A673 (cell line): Measurements from ENCODE around the gene KRTAP25-1.
A peak's percentile ranks its signal among the peaks of the same experiment; 100 is the strongest.

Experiments used
- EZH2 ChIP-seq: fragments of 200-600 bp; sonication (generic); IDR thresholded peaks from 2 replicates; pipeline ENCODE4 v1.6.1; 2017; ENCODE audit warnings: borderline replicate concordance, low read depth, mild to moderate bottlenecking, mixed read lengths, antibody characterized with exemption, low read length; ENCODE audit not compliant: poor library complexity, severe bottlenecking
- TF ChIP-seq, protein P1 (sequence below): fragments of 300-800, 200-600 bp; sonication (generic); conservative IDR thresholded peaks from 2 replicates; pipeline ENCODE4 v1.5.1; 2017; ENCODE audit warnings: low read depth, mild to moderate bottlenecking, antibody characterized with exemption, low read length, moderate library complexity, mixed read lengths

DNA sequence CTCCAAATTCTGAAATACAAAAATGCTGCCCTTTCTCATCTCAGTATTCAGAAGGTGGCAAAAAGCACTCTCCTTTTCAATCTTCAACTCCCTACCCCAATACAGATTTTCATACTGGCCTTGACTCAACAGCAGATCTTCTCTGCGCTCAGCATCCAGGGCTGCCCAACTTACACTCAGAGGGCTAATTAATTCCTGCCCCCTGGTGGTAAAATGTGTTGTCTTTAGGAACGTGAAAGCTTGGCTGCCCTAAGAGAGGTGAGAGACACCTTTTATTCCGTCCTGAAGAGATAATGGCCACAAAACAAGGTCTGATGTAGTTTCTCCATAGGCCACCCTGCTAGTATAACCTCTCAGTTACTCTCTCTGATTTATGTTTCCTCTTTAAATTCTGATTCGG is 31.5 kb downstream of the KRTAP25-1 start:
- TF ChIP-seq, protein P1, sequence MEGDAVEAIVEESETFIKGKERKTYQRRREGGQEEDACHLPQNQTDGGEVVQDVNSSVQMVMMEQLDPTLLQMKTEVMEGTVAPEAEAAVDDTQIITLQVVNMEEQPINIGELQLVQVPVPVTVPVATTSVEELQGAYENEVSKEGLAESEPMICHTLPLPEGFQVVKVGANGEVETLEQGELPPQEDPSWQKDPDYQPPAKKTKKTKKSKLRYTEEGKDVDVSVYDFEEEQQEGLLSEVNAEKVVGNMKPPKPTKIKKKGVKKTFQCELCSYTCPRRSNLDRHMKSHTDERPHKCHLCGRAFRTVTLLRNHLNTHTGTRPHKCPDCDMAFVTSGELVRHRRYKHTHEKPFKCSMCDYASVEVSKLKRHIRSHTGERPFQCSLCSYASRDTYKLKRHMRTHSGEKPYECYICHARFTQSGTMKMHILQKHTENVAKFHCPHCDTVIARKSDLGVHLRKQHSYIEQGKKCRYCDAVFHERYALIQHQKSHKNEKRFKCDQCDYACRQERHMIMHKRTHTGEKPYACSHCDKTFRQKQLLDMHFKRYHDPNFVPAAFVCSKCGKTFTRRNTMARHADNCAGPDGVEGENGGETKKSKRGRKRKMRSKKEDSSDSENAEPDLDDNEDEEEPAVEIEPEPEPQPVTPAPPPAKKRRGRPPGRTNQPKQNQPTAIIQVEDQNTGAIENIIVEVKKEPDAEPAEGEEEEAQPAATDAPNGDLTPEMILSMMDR, result peak; percentile 36
- no peak for TF ChIP-seq EZH2
